Subcutaneous adipose tissue (tissue), 4 donors: Measurements from ENCODE around the gene ANKRD13D. TPM values are rescaled to one million over a fixed set of nuclear protein-coding genes. Genes with fewer than 3 reads are reported as not detected.

ENCODE experiments used
- total RNA-seq, 4 donors: library from RNA; depleted of rRNA; stranded (reverse); fragments of >200 nt; gene quantifications; one replicate each; pipeline ENCODE4 v1.1.0, GENCODE V29; 2016
- TF ChIP-seq, protein P1 (sequence below): fragments of 450-650 bp; IDR thresholded peaks from one replicate; pipeline ENCODE4 v1.5.1; 2016; ENCODE audit warnings: low read depth, mild to moderate bottlenecking, control low read depth, antibody characterized with exemption, moderate library complexity

The ANKRD13D gene
- total RNA-seq, 4 donors from 2014 or later = 12.4 to 43.7 (median 31.4) TPM

DNA sequence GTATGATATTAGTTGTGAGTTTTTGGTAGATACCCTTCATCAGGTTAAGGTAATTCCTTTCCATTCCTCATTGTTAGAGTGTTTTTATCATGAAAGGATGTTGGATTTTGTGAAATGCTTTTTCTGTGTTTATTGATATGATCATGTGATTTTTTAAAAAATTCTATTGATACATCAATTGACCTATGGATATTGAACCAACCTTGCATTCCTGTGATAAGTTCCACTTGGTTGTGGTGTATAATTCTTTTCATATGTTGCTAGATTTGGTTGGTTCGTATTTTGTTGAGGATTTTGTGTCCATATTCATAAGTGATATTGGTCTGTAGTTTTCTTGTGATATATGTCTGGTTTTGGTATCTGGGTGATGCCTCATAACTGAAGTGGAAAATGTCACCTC, 6.7 kb downstream of the ANKRD13D start:
- TF ChIP-seq, protein P1, sequence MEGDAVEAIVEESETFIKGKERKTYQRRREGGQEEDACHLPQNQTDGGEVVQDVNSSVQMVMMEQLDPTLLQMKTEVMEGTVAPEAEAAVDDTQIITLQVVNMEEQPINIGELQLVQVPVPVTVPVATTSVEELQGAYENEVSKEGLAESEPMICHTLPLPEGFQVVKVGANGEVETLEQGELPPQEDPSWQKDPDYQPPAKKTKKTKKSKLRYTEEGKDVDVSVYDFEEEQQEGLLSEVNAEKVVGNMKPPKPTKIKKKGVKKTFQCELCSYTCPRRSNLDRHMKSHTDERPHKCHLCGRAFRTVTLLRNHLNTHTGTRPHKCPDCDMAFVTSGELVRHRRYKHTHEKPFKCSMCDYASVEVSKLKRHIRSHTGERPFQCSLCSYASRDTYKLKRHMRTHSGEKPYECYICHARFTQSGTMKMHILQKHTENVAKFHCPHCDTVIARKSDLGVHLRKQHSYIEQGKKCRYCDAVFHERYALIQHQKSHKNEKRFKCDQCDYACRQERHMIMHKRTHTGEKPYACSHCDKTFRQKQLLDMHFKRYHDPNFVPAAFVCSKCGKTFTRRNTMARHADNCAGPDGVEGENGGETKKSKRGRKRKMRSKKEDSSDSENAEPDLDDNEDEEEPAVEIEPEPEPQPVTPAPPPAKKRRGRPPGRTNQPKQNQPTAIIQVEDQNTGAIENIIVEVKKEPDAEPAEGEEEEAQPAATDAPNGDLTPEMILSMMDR = no peak

DNA sequence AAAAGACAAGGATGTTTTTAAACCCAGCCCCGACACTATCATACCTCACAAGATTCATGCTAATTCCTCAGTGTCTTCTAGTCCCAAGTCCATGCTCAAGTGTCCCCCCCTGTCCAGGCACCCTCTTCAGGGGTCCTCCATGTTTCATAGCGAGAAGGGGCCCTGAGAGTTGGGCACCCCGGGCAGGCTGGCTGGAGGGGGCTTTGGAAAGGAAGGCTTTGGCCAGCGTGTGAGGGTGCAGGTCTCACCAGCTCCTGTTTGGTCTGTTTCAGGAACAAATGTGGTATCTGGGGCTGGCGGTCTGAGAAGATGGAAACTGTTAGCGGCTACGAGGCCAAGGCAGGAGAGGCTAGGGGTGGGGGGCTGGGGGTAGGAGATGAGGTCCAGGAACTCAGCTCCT, 9.7 kb downstream of the ANKRD13D start:
- TF ChIP-seq, protein P1 = no peak

DNA sequence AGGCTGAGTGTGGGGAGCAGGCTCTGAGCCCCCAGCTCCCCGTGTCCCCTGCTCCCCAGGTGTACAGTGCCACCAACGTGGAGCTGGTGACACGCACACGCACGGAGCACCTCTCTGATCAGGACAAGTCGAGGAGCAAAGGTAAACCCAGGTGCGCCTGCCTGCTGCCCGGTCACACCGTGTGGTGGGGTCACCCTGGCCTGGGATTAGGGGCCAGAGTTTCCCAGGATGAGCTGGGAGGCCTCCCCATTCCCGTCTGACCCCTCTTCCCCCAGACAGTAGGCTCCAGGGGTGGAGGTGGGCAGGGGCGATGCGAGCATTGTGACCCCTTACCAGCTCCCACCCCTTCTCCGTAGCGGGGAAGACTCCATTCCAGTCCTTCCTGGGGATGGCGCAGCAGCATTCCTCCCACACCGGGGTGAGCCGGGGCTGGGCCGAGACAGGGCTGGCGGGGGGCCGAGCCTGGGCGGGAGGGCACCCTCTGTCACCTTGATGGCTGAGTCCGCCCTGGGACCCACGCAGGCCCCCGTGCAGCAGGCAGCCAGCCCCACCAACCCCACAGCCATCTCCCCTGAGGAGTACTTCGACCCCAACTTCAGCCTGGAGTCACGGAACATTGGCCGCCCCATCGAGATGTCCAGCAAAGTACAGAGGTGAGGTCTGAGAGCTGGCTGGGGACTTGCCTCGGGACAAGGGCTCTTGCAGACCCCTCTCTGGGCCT, 10.5 kb downstream of the ANKRD13D start:
- TF ChIP-seq, protein P1 = no peak

DNA sequence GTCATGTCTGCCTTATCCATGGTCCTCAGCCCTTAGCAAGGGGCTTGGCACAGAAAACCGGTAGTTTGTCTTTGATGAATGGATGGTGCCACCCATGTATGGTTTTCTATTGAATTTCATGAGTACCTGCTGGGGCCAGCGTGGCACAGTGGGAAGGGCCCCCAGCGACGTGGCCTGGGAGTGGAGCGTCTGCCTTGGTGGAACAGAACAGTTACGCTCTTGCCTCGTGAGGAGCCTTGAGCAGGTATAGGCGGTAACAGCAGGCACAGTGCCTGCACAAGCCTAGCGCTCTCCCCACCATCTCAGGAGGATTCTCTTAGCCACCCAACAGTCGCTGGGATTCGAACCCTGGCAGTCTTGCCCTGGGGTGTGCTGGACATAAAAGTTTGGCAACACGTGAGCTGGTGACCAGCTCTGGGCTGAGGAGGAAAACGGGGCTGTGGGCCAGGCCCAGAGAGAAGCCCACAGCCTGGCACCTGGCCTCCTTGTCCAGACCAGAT, 11.2 kb downstream of the ANKRD13D start:
- TF ChIP-seq, protein P1 = no peak

DNA sequence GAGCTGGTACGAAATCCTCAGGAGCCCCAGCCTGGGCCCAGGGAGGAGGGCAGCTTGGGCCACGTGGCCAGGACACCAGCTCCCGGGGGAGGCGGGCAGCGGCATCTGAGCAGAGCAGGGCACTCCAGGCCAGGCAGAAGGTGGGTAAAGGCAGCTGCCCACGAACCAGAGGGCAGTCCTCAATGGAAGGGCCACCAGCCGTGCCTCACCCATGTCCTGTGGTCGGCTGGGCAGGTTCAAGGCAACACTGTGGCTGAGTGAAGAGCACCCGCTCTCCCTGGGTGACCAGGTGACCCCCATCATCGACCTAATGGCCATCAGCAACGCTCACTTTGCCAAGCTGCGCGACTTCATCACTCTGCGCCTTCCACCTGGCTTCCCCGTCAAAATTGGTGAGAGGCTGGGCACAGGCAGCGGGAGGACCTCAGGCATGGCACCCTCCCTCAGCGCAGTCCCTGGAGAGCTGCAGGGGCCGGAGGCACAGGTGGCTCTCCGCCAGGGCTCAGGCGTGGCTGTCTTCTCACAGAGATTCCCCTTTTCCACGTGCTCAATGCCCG, 11.7 kb downstream of the ANKRD13D start:
- TF ChIP-seq, protein P1 = no peak

DNA sequence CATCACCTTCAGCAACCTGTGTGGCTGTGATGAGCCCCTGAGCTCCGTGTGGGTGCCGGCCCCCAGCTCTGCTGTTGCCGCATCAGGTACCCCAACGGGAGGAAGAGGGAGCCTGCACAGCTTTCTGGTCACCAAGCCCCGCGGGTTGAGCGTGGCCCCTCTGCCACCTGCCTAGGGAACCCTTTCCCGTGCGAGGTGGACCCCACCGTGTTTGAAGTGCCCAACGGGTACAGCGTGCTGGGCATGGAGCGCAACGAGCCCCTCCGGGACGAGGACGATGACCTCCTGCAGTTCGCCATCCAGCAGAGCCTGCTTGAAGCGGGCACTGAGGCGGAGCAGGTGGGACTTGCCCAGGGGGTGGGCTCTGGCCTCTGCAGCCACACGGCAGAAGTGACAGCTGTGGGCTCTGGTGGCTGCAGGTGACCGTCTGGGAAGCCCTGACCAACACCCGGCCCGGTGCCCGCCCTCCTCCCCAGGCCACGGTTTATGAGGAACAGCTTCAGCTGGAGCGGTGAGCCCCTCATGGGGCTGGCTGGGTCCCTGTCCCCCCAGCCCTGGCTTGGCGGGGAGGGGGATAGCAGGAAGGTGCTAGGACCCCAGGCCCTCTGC, 12.3 kb downstream of the ANKRD13D start:
- TF ChIP-seq, protein P1 = no peak

DNA sequence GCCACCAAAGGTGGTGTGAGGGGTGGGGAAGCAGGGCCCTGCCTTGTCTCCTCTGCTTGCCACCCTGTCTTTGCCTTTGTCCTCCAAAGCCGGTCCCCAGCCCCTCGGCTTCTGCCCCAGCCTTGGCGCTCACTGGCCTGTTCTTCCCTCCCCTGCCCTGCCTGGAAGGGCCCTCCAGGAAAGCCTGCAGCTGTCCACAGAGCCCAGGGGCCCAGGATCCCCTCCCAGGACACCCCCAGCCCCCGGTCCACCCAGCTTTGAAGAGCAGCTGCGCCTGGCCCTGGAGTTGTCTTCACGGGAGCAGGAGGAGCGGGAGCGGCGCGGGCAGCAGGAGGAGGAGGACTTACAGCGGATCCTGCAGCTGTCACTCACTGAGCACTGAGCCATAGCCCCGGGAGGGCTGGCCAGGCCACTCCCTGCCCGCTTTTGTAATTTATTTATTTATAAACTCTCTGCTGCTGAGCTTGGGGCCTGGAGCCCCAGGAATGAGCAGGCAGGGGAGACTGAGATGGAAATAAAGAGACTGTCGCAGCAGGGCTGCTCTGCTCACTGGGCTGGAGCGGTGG, 12.9 kb downstream of the ANKRD13D start:
- TF ChIP-seq, protein P1 = no peak
